Measurements from ENCODE around the gene CAPN2. TPM values are rescaled to one million over a fixed set of nuclear protein-coding genes. Genes with fewer than 3 reads are reported as not detected.
A peak's percentile ranks its signal among the peaks of the same experiment; 100 is the strongest.

Gene CAPN2
- total RNA-seq, 1 donor from 2014 or later = 98.6 TPM

DNA sequence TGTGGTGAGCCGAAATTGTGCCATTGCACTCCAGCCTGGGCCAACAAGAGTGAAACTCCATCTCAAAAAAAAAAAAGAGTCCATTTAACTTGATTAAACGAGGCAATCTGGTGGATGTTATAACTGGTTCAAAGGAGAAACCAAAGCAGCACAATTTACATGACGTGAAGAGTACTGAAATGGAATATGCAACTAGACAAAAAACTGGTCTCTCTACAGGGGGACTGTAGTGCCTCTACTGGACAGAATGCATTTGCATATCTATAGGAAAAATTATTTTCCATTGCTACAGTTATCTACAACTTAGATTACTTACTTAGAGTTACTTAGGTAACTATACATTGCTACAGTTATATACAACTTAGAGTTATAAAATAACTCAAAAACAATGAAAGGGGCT is 2.7 kb upstream of the CAPN2 start:
- H3K27ac Mint-ChIP-seq (ENCODE audit: unreplicated experiment) = no peak overlapping the region
- TF ChIP-seq, protein P1, sequence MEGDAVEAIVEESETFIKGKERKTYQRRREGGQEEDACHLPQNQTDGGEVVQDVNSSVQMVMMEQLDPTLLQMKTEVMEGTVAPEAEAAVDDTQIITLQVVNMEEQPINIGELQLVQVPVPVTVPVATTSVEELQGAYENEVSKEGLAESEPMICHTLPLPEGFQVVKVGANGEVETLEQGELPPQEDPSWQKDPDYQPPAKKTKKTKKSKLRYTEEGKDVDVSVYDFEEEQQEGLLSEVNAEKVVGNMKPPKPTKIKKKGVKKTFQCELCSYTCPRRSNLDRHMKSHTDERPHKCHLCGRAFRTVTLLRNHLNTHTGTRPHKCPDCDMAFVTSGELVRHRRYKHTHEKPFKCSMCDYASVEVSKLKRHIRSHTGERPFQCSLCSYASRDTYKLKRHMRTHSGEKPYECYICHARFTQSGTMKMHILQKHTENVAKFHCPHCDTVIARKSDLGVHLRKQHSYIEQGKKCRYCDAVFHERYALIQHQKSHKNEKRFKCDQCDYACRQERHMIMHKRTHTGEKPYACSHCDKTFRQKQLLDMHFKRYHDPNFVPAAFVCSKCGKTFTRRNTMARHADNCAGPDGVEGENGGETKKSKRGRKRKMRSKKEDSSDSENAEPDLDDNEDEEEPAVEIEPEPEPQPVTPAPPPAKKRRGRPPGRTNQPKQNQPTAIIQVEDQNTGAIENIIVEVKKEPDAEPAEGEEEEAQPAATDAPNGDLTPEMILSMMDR (conservative IDR thresholded peaks at IDR 0.05) = peak; percentile 57
- H3K36me3 Mint-ChIP-seq (ENCODE audit: low read depth) = no peaks in the 10 kb centered on the region
- no peaks in the 10 kb centered on the region for H3K27me3 Mint-ChIP-seq (ENCODE audit: low read depth)
- DNase-seq (ENCODE audit: low read depth, low spot score) = no peak
- peaks cover 13% of the 10 kb centered on the region for H3K4me1 Mint-ChIP-seq
- no peaks in the 10 kb centered on the region for H3K9me3 Mint-ChIP-seq
- H3K4me3 Mint-ChIP-seq = peak overlapping the region; percentile 41

DNA sequence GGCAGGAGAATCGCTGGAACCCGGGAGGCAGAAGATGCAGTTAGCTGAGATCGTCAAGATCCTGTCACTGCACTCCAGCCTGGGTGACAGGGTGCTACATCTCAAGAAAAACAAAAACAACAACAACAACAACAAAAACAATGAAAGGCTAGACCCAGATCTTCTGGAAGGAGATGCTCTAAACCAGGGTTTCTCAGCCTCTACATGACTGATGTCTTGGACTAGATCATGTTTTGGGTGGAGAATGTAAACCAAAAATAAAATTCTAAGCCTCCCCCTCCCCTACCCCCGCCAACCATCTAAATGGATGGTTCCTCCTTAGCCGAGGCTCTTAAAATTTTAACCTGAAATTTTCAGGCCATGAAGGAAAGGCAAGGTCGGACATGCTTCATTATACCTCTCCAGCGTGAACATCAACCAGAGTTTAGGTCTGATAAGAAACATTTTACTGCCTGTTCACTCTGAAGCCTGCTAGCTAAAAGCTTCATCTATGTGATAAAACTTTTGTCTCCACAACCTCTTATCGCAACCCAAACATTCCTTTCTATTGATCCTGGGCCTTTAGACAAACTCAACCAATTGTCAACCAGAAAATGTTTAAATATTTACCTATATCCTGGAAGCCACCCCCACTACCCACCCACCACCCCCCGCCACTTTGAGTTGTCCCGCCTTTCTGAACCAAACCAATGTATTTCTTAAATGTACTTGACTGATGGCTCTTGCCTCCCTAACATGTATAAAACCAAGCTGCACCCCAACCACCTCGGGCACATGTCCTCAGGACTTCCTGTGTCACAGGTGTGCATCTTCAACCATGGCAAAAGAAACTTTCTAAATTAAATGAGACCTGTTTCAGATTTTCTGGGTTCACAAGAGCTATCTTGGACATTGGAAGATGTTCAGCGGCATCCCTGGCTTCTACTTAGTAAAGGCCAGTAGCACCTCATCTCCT is 1.9 kb upstream of the CAPN2 start:
- peaks cover 21% of the 10 kb centered on the region for H3K4me1 Mint-ChIP-seq
- peak overlapping the region; percentile 74 for H3K27ac Mint-ChIP-seq (ENCODE audit: unreplicated experiment)
- H3K27me3 Mint-ChIP-seq (ENCODE audit: low read depth) = no peaks in the 10 kb centered on the region
- peak overlapping the region; percentile 72 for H3K4me3 Mint-ChIP-seq
- no peaks in the 10 kb centered on the region for H3K36me3 Mint-ChIP-seq (ENCODE audit: low read depth)
- TF ChIP-seq, protein P1 (conservative IDR thresholded peaks at IDR 0.05) = no peak
- H3K9me3 Mint-ChIP-seq = no peaks in the 10 kb centered on the region
- DNase-seq (ENCODE audit: low read depth, low spot score) = no peak

DNA sequence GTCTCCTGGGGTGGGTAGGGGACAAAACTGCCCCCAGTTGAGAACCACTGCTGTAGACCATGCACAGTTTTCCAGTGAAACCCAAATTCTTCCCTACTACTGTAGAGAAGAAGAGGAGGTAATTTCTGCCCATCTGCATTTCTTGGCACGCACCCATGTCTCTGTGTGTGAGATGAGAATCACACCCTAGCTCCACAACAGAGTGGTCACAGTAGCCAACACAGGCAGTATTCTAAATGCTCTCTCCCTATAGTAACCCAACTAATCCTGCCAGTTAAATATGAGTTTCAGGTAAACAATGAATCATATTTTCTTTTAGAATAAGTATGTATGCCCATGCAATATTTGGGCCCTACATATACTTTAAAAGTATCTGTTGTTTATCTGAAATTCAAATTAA is 1.2 kb upstream of the CAPN2 start:
- Mint-ChIP-seq H3K27me3 (ENCODE audit: low read depth) (no peaks in the 10 kb centered on the region), H3K27ac (ENCODE audit: unreplicated experiment) (no peak overlapping the region), H3K36me3 (ENCODE audit: low read depth) (no peaks in the 10 kb centered on the region), H3K9me3 (no peaks in the 10 kb centered on the region), H3K4me1 (peaks cover 21% of the 10 kb centered on the region), H3K4me3 (peak overlapping the region; percentile 72)
- no peak for DNase-seq (ENCODE audit: low read depth, low spot score)
- TF ChIP-seq, protein P1 (conservative IDR thresholded peaks at IDR 0.05) = no peak

DNA sequence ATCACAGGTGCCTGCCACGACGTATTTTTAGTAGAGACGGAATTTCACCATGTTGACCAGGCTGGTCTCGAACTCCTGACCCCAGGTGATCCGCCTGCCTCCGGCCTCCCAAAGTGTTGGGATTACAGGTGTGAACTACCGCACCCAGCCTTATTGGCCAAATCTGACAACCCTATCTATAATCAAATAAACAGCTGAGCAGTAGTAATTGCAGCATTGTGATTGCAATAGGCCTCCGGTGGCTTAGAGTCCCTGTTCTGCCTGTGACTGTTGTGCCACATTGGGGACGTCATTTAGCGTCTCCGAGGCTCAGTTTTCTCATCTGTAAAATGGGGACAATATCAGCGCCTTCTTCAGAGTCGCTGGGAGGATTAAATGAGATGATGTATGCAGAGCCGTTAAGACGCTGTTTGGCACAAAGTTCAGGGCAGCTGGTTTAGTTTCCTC is 569 bp upstream of the CAPN2 start:
- TF ChIP-seq, protein P1 (conservative IDR thresholded peaks at IDR 0.05) = no peak
- DNase-seq (ENCODE audit: low read depth, low spot score) = no peak
- no peaks in the 10 kb centered on the region for H3K27me3 Mint-ChIP-seq (ENCODE audit: low read depth)
- no peaks in the 10 kb centered on the region for H3K36me3 Mint-ChIP-seq (ENCODE audit: low read depth)
- no peak overlapping the region for H3K27ac Mint-ChIP-seq (ENCODE audit: unreplicated experiment)
- H3K4me3 Mint-ChIP-seq = peak overlapping the region; percentile 72
- H3K9me3 Mint-ChIP-seq = no peaks in the 10 kb centered on the region
- H3K4me1 Mint-ChIP-seq = peaks cover 21% of the 10 kb centered on the region

DNA sequence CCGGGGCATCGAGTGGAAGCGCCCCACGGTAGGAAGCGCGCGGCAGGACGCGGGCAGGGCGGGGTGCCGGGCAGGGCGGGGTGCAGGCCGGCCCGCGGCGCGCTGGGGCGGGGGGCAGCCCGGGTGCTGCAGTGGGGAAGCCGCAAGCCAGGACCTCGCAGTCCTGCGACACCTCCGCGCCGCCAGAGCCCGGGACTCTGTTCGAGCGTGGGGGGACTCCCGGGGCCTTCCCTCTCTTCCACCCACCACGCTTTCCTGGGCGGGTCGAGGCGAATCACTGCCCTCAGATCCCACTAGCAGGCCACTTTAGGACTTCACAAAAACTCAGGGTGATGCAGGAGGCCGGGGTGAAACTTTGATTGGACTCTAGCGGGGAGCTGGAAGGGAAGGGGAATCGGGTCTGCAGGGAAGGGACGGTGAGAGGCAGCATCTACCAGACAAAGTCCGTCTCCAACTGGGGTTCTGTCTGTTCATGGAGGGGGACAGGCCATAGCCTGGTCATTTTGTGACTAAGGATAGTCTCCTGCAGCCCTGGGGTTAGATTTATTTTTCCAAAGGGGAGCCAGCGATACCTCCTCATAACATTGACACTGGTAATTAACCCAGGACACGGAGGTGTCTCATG is 623 bp downstream of the CAPN2 start:
- H3K9me3 Mint-ChIP-seq = no peaks in the 10 kb centered on the region
- peak overlapping the region; percentile 96 for H3K4me3 Mint-ChIP-seq
- peaks cover 20% of the 10 kb centered on the region for H3K4me1 Mint-ChIP-seq
- peak overlapping the region; percentile 96 for H3K27ac Mint-ChIP-seq (ENCODE audit: unreplicated experiment)
- TF ChIP-seq, protein P1 (conservative IDR thresholded peaks at IDR 0.05) = no peak
- no peak for DNase-seq (ENCODE audit: low read depth, low spot score)
- no peaks in the 10 kb centered on the region for H3K27me3 Mint-ChIP-seq (ENCODE audit: low read depth)
- H3K36me3 Mint-ChIP-seq (ENCODE audit: low read depth) = no peaks in the 10 kb centered on the region
